Esophagus muscularis mucosa (tissue), 4 donors: ENCODE results near the gene PPP1R18. TPM values are rescaled to one million over a fixed set of nuclear protein-coding genes. Genes with fewer than 3 reads are reported as not detected.
A peak's percentile ranks its signal among the peaks of the same experiment; 100 is the strongest.

Source experiments
- DNase-seq: peaks from one replicate; pipeline ENCODE4 v3.0.0-alpha.2; 2017; ENCODE audit errors: extremely low spot score
- H3K27ac ChIP-seq, 4 donors: fragments of 200-600 bp; sonication (generic); replicated peaks in 1 of 4; 1 replicate in 3 of 4; 2 replicates in 1 of 4; pipeline ENCODE4 v1.5.1; 2016 to 2019; ENCODE audit warnings: mild to moderate bottlenecking in 1 of 4
- H3K27me3 ChIP-seq, 4 donors: fragments of 200-600 bp; sonication (generic); one replicate each; pipeline versions ENCODE4 v1.5.1 to v1.6.0; 2016 to 2019
- H3K36me3 ChIP-seq, 4 donors: fragments of 200-600 bp; sonication (generic); one replicate each; pipeline ENCODE4 v1.5.1; 2016 to 2019
- H3K4me1 ChIP-seq, 4 donors: fragments of 200-600 bp; sonication (generic); one replicate each; pipeline ENCODE4 v1.5.1; 2016 to 2019
- H3K4me3 ChIP-seq, 4 donors: fragments of 200-600 bp; sonication (generic); 1 replicate in 2 of 4; 2 replicates in 2 of 4; pipeline ENCODE4 v1.5.1; 2016 to 2019; ENCODE audit warnings: mild to moderate bottlenecking in 4 of 4, moderate library complexity in 1 of 4
- H3K9me3 ChIP-seq, 4 donors: fragments of 200-600 bp; sonication (generic); 1 replicate in 3 of 4; 2 replicates in 1 of 4; pipeline ENCODE4 v1.5.1; 2016 to 2019
- CTCF ChIP-seq, 3 experiments: fragments of 200-600 bp in 2 of 3; fragments of 450-650 bp in 1 of 3; sonication (generic) in 2 of 3; IDR thresholded peaks; one replicate each; pipeline ENCODE4 v1.5.1; 2017 to 2019; ENCODE audit warnings: antibody characterized with exemption in 3 of 3, mild to moderate bottlenecking in 2 of 3, moderate library complexity in 1 of 3
- EP300 ChIP-seq: sonication (generic); formaldehyde crosslinking; IDR thresholded peaks from one replicate; pipeline ENCODE4 v1.6.1; 2017; ENCODE audit warnings: antibody characterized with exemption
- POLR2A ChIP-seq: fragments of 450-650 bp; IDR thresholded peaks from one replicate; pipeline ENCODE4 v1.6.1; 2017; ENCODE audit warnings: antibody characterized with exemption, moderate library complexity, mild to moderate bottlenecking, low read depth
- POLR2AphosphoS5 ChIP-seq, 2 donors: sonication (generic); formaldehyde crosslinking; IDR thresholded peaks; one replicate each; pipeline ENCODE4 v1.6.1; 2017; ENCODE audit warnings: antibody characterized with exemption in 2 of 2
- WGBS: methylation state at CpG from one replicate; pipeline ENCODE4 v1.1.5; 2018; 5-methylcytosine and 5-hydroxymethylcytosine counted together
- intact Hi-C: fragments of 100-400 bp; cut with DNase I; formaldehyde crosslinking; loops from one replicate; pipeline ENCODE4 v1.15.1; 2023
- total RNA-seq, 4 donors: library from RNA; depleted of rRNA; stranded (reverse); fragments of >200 nt; gene quantifications; one replicate each; pipeline versions ENCODE4 v1.1.0 to v1.2.1, GENCODE V29; 2016

The PPP1R18 gene
- total RNA-seq, 4 donors from 2014 or later = 39.5 to 104 (median 59.8) TPM

GRCh38 chr6:30687659-30688431 is 1.4 kb upstream of the PPP1R18 start:
- intact Hi-C loops = loop anchor here (10.0 kb wide), 1 partner anchor 197 kb away; the partner anchor contains the start of gene DDR1
- WGBS = 13% methylated on average over 22 of the region's 22 CpGs
- Histone ChIP-seq H3K27ac (peak overlapping the region; percentile 95 to 99 (median 97)), H3K36me3 (peaks cover 0 to 4% (median 0%) of the 10 kb centered on the region in 4 donors), H3K27me3 (no peaks in the 10 kb centered on the region), H3K9me3 (no peaks in the 10 kb centered on the region), H3K4me1 (peaks cover 46 to 76% (median 72%) of the 10 kb centered on the region in 4 donors), H3K4me3 (peak overlapping the region; percentile 70 to 93 (median 80))
- no peak for DNase-seq
- no peak for TF ChIP-seq EP300
- TF ChIP-seq POLR2AphosphoS5 (IDR thresholded peaks at IDR 0.05) = no peak
- TF ChIP-seq CTCF (IDR thresholded peaks at IDR 0.05) = peak; percentile 28 to 43 (median 29)
- no peak for TF ChIP-seq POLR2A

GRCh38 chr6:30686908-30687658 is 638 bp upstream of the PPP1R18 start:
- peak; percentile 94 to 96 for TF ChIP-seq POLR2AphosphoS5 (IDR thresholded peaks at IDR 0.05)
- peak; percentile 36 for TF ChIP-seq EP300
- no peak for TF ChIP-seq CTCF (IDR thresholded peaks at IDR 0.05)
- no peak for TF ChIP-seq POLR2A
- Histone ChIP-seq H3K27ac (peak overlapping the region; percentile 95 to 99 (median 97)), H3K27me3 (no peaks in the 10 kb centered on the region), H3K9me3 (no peaks in the 10 kb centered on the region), H3K36me3 (peaks cover 0 to 4% (median 0%) of the 10 kb centered on the region in 4 donors), H3K4me1 (peaks cover 53 to 84% (median 80%) of the 10 kb centered on the region in 4 donors), H3K4me3 (peak overlapping the region; percentile 70 to 93 (median 80))
- DNase-seq = peak; percentile 99
- WGBS = 1% methylated on average over 29 of the region's 52 CpGs
- intact Hi-C loops = loop anchor here (10.0 kb wide), 1 partner anchor 198 kb away; the partner anchor contains the start of gene DDR1

- Histone ChIP-seq H3K4me1 (peaks cover 64 to 89% (median 86%) of the 10 kb centered on the region in 4 donors), H3K36me3 (peaks cover 0 to 13% (median 2%) of the 10 kb centered on the region in 4 donors), H3K4me3 (peak overlapping the region; percentile 70 to 93 (median 80)), H3K9me3 (no peaks in the 10 kb centered on the region), H3K27ac (peak overlapping the region; percentile 95 to 99 (median 97)), H3K27me3 (no peaks in the 10 kb centered on the region)
- WGBS = 13% methylated on average over 19 of the region's 29 CpGs
- no peak for DNase-seq
- intact Hi-C loops = loop anchor here (10.0 kb wide), 1 partner anchor 199 kb away; the partner anchor contains the start of gene DDR1
- peak in 1 of 3 experiments; percentile 10 for TF ChIP-seq CTCF (IDR thresholded peaks at IDR 0.05)
- no peak for TF ChIP-seq POLR2AphosphoS5 (IDR thresholded peaks at IDR 0.05)
Observed at GRCh38 chr6:30685157-30686008, 1.1 kb downstream of the PPP1R18 start.

GRCh38 chr6:30684386-30685156 is 1.9 kb downstream of the PPP1R18 start:
- no peak for DNase-seq
- Histone ChIP-seq H3K4me1 (peaks cover 64 to 89% (median 86%) of the 10 kb centered on the region in 4 donors), H3K36me3 (peaks cover 0 to 21% (median 10%) of the 10 kb centered on the region in 4 donors), H3K9me3 (no peaks in the 10 kb centered on the region), H3K27ac (peak overlapping the region; percentile 95 to 99 (median 97)), H3K4me3 (peak overlapping the region; percentile 70 to 93 (median 80)), H3K27me3 (no peaks in the 10 kb centered on the region)
- WGBS = 12% methylated on average over 18 of the region's 21 CpGs
- TF ChIP-seq POLR2AphosphoS5 (IDR thresholded peaks at IDR 0.05) (peak in 1 of 2 donors; percentile 19), POLR2A (no peak), EP300 (no peak)
- intact Hi-C loops = loop anchor here (10.0 kb wide), 1 partner anchor 200 kb away; the partner anchor contains the start of gene DDR1
